ENCODE data around the gene SIGLEC1. TPM values are rescaled to one million over a fixed set of nuclear protein-coding genes. Genes with fewer than 3 reads are reported as not detected.
A peak's percentile ranks its signal among the peaks of the same experiment; 100 is the strongest.

SIGLEC1 gene
- total and polyA plus RNA-seq, 12 donors: 1.3 to 22.4 (median 2.8) TPM

DNA sequence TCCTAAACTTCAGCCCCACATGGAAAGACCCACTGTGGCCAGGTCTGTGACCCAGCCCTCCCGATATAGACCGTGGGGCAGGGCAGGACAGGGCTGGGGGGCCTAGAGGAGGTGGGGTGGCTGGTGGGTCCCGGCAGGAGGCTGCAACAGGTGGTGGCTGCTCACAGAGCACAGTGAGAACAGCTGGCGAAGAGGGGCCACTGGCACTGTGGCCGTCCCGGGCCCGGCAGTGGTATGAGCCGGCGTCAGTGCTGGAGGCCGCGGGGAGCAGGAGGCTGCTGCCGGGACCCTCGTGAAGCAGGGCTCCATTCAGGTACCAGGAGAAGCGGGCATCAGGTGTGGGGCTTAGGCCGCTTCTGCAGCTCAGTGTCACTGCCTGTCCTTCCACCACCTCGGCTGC, 13.4 kb downstream of the SIGLEC1 start:
- TF ChIP-seq, protein P1, sequence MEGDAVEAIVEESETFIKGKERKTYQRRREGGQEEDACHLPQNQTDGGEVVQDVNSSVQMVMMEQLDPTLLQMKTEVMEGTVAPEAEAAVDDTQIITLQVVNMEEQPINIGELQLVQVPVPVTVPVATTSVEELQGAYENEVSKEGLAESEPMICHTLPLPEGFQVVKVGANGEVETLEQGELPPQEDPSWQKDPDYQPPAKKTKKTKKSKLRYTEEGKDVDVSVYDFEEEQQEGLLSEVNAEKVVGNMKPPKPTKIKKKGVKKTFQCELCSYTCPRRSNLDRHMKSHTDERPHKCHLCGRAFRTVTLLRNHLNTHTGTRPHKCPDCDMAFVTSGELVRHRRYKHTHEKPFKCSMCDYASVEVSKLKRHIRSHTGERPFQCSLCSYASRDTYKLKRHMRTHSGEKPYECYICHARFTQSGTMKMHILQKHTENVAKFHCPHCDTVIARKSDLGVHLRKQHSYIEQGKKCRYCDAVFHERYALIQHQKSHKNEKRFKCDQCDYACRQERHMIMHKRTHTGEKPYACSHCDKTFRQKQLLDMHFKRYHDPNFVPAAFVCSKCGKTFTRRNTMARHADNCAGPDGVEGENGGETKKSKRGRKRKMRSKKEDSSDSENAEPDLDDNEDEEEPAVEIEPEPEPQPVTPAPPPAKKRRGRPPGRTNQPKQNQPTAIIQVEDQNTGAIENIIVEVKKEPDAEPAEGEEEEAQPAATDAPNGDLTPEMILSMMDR (IDR thresholded peaks at IDR 0.05): no peak
- Histone ChIP-seq H3K4me1 (no peaks in the 10 kb centered on the region), H3K36me3 (peaks cover 0 to 48% (median 0%) of the 10 kb centered on the region in 9 donors), H3K9me3 (peaks cover 0 to 7% (median 0%) of the 10 kb centered on the region in 11 donors), H3K27me3 (no peaks in the 10 kb centered on the region), H3K27ac (no peak overlapping the region), H3K4me3 (no peak overlapping the region)
- DNase-seq (no peak), ATAC-seq (no peak)
- intact Hi-C loops (cut with DNase I): no loop called here
- WGBS, 2 donors: 93 to 95% methylated on average over 16 of the region's 16 CpGs

DNA sequence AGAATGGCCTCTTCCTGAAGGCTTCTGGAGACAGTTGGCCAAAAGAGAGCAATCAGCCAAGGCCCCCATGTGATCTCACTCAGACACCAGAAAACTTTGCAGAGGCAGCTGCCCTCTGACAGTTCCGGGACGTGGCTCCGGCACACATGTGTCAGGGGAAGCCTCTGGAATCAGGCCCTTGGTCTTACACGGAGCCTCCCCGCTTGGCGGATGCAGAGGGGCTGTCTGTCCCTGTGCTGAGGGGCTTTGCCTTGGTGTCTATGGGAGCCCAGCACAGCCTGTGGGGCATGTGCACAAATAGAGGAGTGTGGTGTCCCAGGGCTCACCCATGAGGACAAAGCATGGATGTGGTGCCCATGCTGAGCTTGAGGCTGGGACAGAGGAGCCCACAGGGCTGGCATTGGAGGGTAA, 13.8 kb downstream of the SIGLEC1 start:
- Histone ChIP-seq H3K27ac (no peak overlapping the region), H3K4me3 (no peak overlapping the region), H3K36me3 (peaks cover 0 to 44% (median 0%) of the 10 kb centered on the region in 9 donors), H3K27me3 (no peaks in the 10 kb centered on the region), H3K9me3 (peaks cover 0 to 7% (median 0%) of the 10 kb centered on the region in 11 donors), H3K4me1 (no peaks in the 10 kb centered on the region)
- ATAC-seq: no peak
- intact Hi-C loops (cut with DNase I): no loop called here
- TF ChIP-seq, protein P1 (IDR thresholded peaks at IDR 0.05): no peak
- WGBS, 2 donors: 71 to 83% methylated on average over 6 of the region's 6 CpGs
- no peak for DNase-seq

DNA sequence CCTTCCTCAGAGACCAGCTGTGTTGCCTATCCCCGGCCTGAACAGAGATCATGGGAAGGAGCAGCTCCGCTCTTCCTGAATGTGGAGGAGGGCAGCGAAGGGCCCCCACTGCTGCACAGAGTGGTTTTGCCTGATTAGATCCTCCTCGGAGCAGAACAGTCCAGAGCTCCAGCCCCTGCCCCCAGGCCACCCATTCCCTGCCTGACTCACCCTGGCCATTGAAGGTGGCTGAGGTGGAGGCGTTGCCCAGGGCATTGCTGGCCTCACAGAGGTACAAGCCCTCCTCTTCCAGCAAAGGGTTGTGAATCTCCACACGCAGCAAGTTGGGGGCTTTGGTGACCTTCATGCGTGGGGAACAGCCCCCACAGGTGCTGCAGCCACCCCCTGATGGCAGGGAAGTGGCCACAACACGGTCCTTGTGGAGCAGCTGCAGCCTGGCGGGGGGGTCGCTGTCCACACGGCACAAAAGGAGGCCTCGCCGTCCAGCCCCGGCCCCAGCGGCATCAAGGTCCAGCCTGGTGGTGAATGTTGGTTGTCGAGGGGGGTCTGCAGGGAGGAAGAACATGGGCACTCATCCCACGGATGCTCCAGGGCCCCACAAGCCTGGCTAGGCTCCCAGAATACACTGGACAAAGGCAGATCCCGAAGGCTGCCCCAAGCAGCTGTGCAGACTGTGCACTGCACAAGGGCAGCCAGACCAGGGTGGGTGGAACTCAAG, 14.7 kb downstream of the SIGLEC1 start:
- no peaks in the 10 kb centered on the region for H3K4me1 ChIP-seq
- H3K27ac ChIP-seq: no peak overlapping the region
- DNase-seq (no peak), ATAC-seq (no peak)
- no peaks in the 10 kb centered on the region for H3K27me3 ChIP-seq
- intact Hi-C loops (cut with DNase I): no loop called here
- H3K36me3 ChIP-seq: peaks cover 0 to 41% (median 0%) of the 10 kb centered on the region in 9 donors
- H3K4me3 ChIP-seq: no peak overlapping the region
- TF ChIP-seq, protein P1 (IDR thresholded peaks at IDR 0.05): no peak
- WGBS, 2 donors: 76 to 79% methylated on average over 18 of the region's 18 CpGs
- peaks cover 0 to 7% (median 0%) of the 10 kb centered on the region in 11 donors for H3K9me3 ChIP-seq

DNA sequence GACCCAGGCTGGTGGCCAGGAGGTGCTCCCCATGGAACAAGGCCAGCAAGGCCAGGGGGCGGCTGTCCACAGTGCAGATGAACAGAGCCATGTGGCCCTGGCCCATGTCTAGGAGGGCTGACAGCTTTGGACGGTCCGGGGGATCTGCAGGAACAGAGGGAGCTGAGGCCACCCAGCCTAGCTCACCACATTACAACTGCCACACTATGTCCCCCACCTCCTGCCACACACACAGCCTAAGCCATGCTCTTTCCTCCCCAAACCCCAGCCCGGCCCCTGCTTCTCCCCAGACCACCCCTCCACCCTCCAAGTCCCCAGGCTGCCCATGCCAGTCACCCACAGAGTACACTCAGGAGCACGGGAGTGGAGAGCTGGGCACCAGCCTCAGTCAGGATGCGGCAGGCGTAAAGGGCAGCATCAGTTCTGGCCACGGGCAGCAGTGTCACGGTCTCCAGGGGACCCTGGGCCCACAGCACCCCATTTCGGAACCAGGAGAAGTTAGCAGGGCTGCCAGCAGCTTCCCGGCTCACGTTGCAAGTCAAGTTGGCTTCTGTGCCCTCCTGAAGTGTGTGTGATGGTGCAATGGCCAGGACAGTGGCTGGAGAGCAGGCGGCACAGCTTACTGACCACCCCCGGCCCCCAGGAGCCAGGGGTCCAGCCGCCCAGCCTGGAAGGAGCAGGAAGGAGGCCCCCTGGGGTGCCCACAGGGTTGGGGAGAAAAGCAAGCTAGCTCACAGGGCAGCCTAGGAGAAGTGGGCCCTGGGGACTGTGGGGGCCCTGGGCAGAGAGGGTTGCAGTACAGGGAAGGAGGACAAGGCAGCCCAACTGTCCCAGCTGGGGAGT, 15.4 kb downstream of the SIGLEC1 start:
- no peak for DNase-seq
- Histone ChIP-seq H3K36me3 (peaks cover 0 to 44% (median 0%) of the 10 kb centered on the region in 9 donors), H3K4me3 (no peak overlapping the region), H3K27me3 (no peaks in the 10 kb centered on the region), H3K9me3 (peaks cover 0 to 7% (median 0%) of the 10 kb centered on the region in 11 donors), H3K4me1 (no peaks in the 10 kb centered on the region), H3K27ac (no peak overlapping the region)
- ATAC-seq: peak in 2 of 8 donors; percentile 8 to 9
- TF ChIP-seq, protein P1 (IDR thresholded peaks at IDR 0.05): no peak
- intact Hi-C loops (cut with DNase I): no loop called here
- WGBS, 2 donors: 87 to 89% methylated on average over 15 of the region's 15 CpGs
